OCI-M1 (cell line): Measurements from ENCODE around the gene ZPLD1.

Source experiments
- DNase-seq: peaks from one replicate; lab custom pipeline; 2025; lab: John Stamatoyannopoulos, UW

Gene ZPLD1

DNA sequence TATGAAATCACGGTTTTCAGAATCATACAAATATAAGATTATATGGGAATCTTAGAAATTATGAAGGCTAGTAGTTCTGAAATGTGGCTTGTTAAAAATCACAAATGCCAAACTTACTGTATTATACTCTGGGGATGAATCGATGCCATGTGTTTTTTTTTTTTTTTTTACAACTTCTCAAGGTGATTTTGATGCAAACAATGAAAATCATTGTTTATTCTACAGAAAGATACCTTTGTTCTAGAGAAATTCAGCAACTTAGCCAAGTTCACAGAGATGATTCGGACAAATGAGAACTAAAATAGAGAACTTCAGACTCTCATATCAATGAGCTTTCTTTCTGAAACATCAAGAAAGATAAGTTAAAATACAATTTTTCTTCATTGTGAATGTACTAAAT, 92.0 kb downstream of the ZPLD1 start:
- no peak for DNase-seq

DNA sequence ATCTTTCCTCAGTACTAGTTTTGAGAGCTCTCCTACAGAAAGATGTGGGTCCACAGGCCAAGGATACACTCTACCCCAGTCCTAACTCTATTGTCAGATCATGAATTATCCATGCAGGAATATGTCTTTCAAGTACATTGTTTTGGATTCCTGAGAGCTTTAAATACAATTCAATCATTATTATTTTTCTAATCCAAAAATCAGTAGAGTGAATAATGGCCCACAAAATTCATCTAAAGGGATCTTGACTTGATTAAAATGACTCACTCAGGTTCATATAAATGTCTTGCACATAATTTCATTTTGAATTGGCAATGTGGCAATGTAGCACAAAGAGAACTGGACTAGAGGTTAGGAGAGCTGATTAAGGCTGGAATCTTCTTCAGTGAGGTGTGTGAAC, 93.9 kb downstream of the ZPLD1 start:
- no peak for DNase-seq
